ENCODE data around the gene RELL1. TPM values are rescaled to one million over a fixed set of nuclear protein-coding genes. Genes with fewer than 3 reads are reported as not detected.

Gene RELL1
- total RNA-seq, 1 donor from 2014 or later, result 36.6 TPM

DNA sequence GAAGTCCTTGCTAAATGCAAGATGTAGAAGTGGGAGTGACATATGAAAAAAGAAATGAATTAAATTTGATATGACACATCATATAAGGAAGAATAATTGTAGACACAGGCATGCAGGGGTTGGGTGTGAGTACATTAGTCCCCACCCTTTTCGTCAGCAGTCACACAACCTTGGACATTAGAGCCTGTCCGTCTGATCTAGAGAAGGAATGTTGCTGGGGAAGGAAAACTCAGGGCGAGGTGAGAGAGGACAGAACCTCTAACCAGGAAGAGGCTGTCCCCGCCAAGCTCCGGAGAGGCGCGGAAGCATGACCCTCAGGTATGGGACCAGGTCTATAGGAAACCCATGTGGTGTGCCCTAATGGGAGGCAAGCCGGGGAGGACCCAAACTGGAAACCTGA is 102.1 kb downstream of the RELL1 start:
- peaks cover 11% of the 10 kb centered on the region for H3K4me1 Mint-ChIP-seq (ENCODE audit: unreplicated experiment)
- no peak overlapping the region for H3K27ac Mint-ChIP-seq (ENCODE audit: unreplicated experiment)

DNA sequence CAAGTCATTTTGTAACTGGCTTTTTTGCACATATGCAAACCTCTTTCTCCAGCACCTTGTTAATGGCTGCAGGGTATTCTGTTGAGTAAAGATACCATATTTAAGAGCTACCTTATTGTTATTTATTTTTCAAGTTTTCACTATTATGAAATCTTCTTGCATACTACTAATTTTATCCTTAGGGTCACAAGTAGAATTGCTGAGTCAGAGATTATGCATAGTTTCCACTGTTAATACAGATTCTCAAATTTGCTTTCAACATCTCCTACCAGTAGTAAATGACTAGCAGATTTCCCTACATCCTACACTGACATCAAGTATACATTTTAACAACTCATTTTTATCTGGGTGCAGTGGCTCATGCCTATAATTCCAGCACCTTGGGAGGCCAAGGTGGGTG is 112.6 kb downstream of the RELL1 start:
- Mint-ChIP-seq H3K4me1 (ENCODE audit: unreplicated experiment) (no peaks in the 10 kb centered on the region), H3K9me3 (ENCODE audit: unreplicated experiment) (no peaks in the 10 kb centered on the region), H3K4me3 (ENCODE audit: unreplicated experiment) (no peak overlapping the region), H3K36me3 (ENCODE audit: low read depth, unreplicated experiment) (no peaks in the 10 kb centered on the region), H3K27ac (ENCODE audit: unreplicated experiment) (no peak overlapping the region), H3K27me3 (ENCODE audit: unreplicated experiment) (no peaks in the 10 kb centered on the region)
- TF ChIP-seq, protein P1, sequence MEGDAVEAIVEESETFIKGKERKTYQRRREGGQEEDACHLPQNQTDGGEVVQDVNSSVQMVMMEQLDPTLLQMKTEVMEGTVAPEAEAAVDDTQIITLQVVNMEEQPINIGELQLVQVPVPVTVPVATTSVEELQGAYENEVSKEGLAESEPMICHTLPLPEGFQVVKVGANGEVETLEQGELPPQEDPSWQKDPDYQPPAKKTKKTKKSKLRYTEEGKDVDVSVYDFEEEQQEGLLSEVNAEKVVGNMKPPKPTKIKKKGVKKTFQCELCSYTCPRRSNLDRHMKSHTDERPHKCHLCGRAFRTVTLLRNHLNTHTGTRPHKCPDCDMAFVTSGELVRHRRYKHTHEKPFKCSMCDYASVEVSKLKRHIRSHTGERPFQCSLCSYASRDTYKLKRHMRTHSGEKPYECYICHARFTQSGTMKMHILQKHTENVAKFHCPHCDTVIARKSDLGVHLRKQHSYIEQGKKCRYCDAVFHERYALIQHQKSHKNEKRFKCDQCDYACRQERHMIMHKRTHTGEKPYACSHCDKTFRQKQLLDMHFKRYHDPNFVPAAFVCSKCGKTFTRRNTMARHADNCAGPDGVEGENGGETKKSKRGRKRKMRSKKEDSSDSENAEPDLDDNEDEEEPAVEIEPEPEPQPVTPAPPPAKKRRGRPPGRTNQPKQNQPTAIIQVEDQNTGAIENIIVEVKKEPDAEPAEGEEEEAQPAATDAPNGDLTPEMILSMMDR (IDR thresholded peaks at IDR 0.05; ENCODE audit: unreplicated experiment), result no peak
- no peak for DNase-seq (ENCODE audit: low spot score)

More for the DNA sequence above, 102.1 kb downstream of the RELL1 start:
- TF ChIP-seq, protein P1 (IDR thresholded peaks at IDR 0.05; ENCODE audit: unreplicated experiment), result no peak
- peak overlapping the region; percentile 19 for H3K4me3 Mint-ChIP-seq (ENCODE audit: unreplicated experiment)
- no peak for DNase-seq (ENCODE audit: low spot score)
- H3K9me3 Mint-ChIP-seq (ENCODE audit: unreplicated experiment), result no peaks in the 10 kb centered on the region
- H3K36me3 Mint-ChIP-seq (ENCODE audit: low read depth, unreplicated experiment), result peaks cover 4% of the 10 kb centered on the region
- H3K27me3 Mint-ChIP-seq (ENCODE audit: unreplicated experiment), result peaks cover 8% of the 10 kb centered on the region

DNA sequence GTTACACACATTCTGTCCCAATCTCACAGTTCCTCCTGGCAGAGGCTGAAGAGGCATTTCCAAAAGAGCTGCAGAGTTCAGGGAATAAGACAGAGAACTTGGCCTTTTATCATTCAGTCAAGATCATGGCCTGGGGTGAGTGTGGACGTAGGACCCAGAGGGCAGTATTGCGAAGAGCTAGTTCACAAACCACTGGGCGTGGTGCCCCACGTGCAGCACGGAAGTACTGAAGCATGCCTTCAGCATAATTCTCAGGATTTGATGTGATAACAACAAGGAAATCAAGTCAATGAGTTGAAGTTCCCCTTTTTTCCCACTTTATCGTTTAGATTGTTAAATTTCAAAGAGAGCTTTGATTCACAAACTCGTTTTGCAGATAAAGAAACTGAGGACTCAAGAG is 117.7 kb downstream of the RELL1 start:
- no peak overlapping the region for H3K27ac Mint-ChIP-seq (ENCODE audit: unreplicated experiment)
- H3K36me3 Mint-ChIP-seq (ENCODE audit: low read depth, unreplicated experiment), result no peaks in the 10 kb centered on the region
- no peaks in the 10 kb centered on the region for H3K27me3 Mint-ChIP-seq (ENCODE audit: unreplicated experiment)
- H3K4me3 Mint-ChIP-seq (ENCODE audit: unreplicated experiment), result no peak overlapping the region
- H3K9me3 Mint-ChIP-seq (ENCODE audit: unreplicated experiment), result no peaks in the 10 kb centered on the region
- DNase-seq (ENCODE audit: low spot score), result no peak
- no peaks in the 10 kb centered on the region for H3K4me1 Mint-ChIP-seq (ENCODE audit: unreplicated experiment)
- TF ChIP-seq, protein P1 (IDR thresholded peaks at IDR 0.05; ENCODE audit: unreplicated experiment), result no peak

DNA sequence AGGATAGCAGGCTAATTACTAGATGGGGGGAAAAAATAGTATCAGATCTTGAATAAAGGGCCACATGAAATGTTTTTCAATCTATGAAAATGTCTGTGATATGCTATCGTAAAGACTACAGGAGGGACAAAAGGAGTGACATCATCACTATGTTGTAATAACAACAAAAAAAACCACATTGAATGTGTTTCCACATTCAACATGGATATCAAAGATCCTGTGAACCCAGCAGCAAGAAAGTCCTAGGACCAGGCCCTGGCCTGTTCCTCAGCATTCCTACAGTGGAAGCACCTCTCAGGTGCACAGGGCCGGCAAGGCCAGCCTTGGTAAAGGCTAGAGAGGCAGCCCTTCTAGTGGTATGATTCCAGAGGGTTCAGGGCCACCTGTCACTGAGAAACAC is 118.3 kb downstream of the RELL1 start:
- Mint-ChIP-seq H3K4me1 (ENCODE audit: unreplicated experiment) (no peaks in the 10 kb centered on the region), H3K4me3 (ENCODE audit: unreplicated experiment) (no peak overlapping the region)
- TF ChIP-seq, protein P1 (IDR thresholded peaks at IDR 0.05; ENCODE audit: unreplicated experiment), result no peak

DNA sequence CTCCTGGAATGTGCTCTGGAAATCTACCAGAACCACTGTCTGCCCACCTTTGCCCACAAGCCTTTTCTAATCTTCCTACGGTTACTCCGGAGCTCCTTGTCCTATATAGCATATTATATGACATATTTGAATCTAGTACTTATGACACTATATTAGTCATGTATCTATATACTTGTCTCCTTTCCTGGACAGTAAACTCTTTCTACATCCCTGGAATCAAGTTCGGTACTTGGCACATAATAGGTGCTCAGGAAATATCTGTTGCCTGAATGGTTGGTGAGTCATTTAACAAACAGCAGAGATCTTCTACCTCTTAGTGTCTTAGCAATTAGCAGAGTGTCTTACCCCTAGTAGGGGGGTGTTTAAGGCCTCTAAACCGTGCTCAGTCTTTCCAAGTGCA is 123.6 kb downstream of the RELL1 start:
- DNase-seq (ENCODE audit: low spot score), result no peak
- no peaks in the 10 kb centered on the region for H3K27me3 Mint-ChIP-seq (ENCODE audit: unreplicated experiment)
- no peaks in the 10 kb centered on the region for H3K9me3 Mint-ChIP-seq (ENCODE audit: unreplicated experiment)
- no peak overlapping the region for H3K27ac Mint-ChIP-seq (ENCODE audit: unreplicated experiment)
- no peaks in the 10 kb centered on the region for H3K4me1 Mint-ChIP-seq (ENCODE audit: unreplicated experiment)
- no peaks in the 10 kb centered on the region for H3K36me3 Mint-ChIP-seq (ENCODE audit: low read depth, unreplicated experiment)
- TF ChIP-seq, protein P1 (IDR thresholded peaks at IDR 0.05; ENCODE audit: unreplicated experiment), result no peak
- H3K4me3 Mint-ChIP-seq (ENCODE audit: unreplicated experiment), result no peak overlapping the region

More for the DNA sequence above, 118.3 kb downstream of the RELL1 start:
- no peak overlapping the region for H3K27ac Mint-ChIP-seq (ENCODE audit: unreplicated experiment)
- H3K27me3 Mint-ChIP-seq (ENCODE audit: unreplicated experiment), result no peaks in the 10 kb centered on the region
- no peaks in the 10 kb centered on the region for H3K9me3 Mint-ChIP-seq (ENCODE audit: unreplicated experiment)
- DNase-seq (ENCODE audit: low spot score), result no peak
- H3K36me3 Mint-ChIP-seq (ENCODE audit: low read depth, unreplicated experiment), result no peaks in the 10 kb centered on the region
